ENCODE data around the gene ECE2.

The ECE2 gene

GRCh38 chr3:184296616-184297015, 20.8 kb downstream of the ECE2 start:
- no peak for TF ChIP-seq CTCF (IDR thresholded peaks at IDR 0.05)
- no peak overlapping the region for H3K4me3 ChIP-seq (ENCODE audit: low read depth in 1 of 2, low read length in 1 of 2)

GRCh38 chr3:184298759-184299487, 23.1 kb downstream of the ECE2 start, which contains the start of gene PSMD2:
Gene PSMD2, plus strand, starts transcription at chr3:184299241. Its CDS starts 26 bp downstream, at chr3:184299267.
- peak; percentile 45 for TF ChIP-seq CTCF (IDR thresholded peaks at IDR 0.05)
- Histone ChIP-seq H3K9me3 (no peaks in the 10 kb centered on the region), H3K4me3 (ENCODE audit: low read depth in 1 of 2, low read length in 1 of 2) (peak within 1 kb of the TSS; percentile 85 to 94), H3K27me3 (peaks cover 14% of the 10 kb centered on the region), H3K4me1 (ENCODE audit: control insufficient read depth in 1 of 2, insufficient read depth in 1 of 2, low read depth in 1 of 2, low read length in 1 of 2) (peaks cover 18% of the 10 kb centered on the region in 2 experiments), H3K27ac (peak within 1 kb of the TSS; percentile 84), H3K36me3 (peaks cover 35% of the 10 kb centered on the region)

More at GRCh38 chr3:184296616-184297015, 20.8 kb downstream of the ECE2 start:
- H3K4me1 ChIP-seq (ENCODE audit: control insufficient read depth in 1 of 2, insufficient read depth in 1 of 2, low read depth in 1 of 2, low read length in 1 of 2), result peaks cover 18% of the 10 kb centered on the region in 2 experiments
- no peaks in the 10 kb centered on the region for H3K9me3 ChIP-seq
- no peak overlapping the region for H3K27ac ChIP-seq
- peaks cover 12% of the 10 kb centered on the region for H3K36me3 ChIP-seq
- H3K27me3 ChIP-seq, result peaks cover 14% of the 10 kb centered on the region

GRCh38 chr3:184299488-184300377, 23.9 kb downstream of the ECE2 start:
- Histone ChIP-seq H3K27ac (peak overlapping the region; percentile 84), H3K9me3 (no peaks in the 10 kb centered on the region), H3K4me3 (ENCODE audit: low read depth in 1 of 2, low read length in 1 of 2) (peak overlapping the region; percentile 85 to 94), H3K27me3 (peaks cover 12% of the 10 kb centered on the region), H3K4me1 (ENCODE audit: control insufficient read depth in 1 of 2, insufficient read depth in 1 of 2, low read depth in 1 of 2, low read length in 1 of 2) (peaks cover 18% of the 10 kb centered on the region in 2 experiments), H3K36me3 (peaks cover 43% of the 10 kb centered on the region)
- no peak for TF ChIP-seq CTCF (IDR thresholded peaks at IDR 0.05)

GRCh38 chr3:184300378-184300720, 24.5 kb downstream of the ECE2 start:
- H3K27me3 ChIP-seq, result peaks cover 6% of the 10 kb centered on the region
- H3K36me3 ChIP-seq, result peaks cover 49% of the 10 kb centered on the region

GRCh38 chr3:184305577-184305976, 29.8 kb downstream of the ECE2 start:
- Histone ChIP-seq H3K27me3 (no peaks in the 10 kb centered on the region), H3K4me1 (ENCODE audit: control insufficient read depth in 1 of 2, insufficient read depth in 1 of 2, low read depth in 1 of 2, low read length in 1 of 2) (no peaks in the 10 kb centered on the region), H3K9me3 (no peaks in the 10 kb centered on the region), H3K4me3 (ENCODE audit: low read depth in 1 of 2, low read length in 1 of 2) (no peak overlapping the region), H3K36me3 (peaks cover 90% of the 10 kb centered on the region), H3K27ac (no peak overlapping the region)
- no peak for TF ChIP-seq CTCF (IDR thresholded peaks at IDR 0.05)

More at GRCh38 chr3:184300378-184300720, 24.5 kb downstream of the ECE2 start:
- H3K9me3 ChIP-seq, result no peaks in the 10 kb centered on the region
- H3K4me3 ChIP-seq (ENCODE audit: low read depth in 1 of 2, low read length in 1 of 2), result no peak overlapping the region
- no peak for TF ChIP-seq CTCF (IDR thresholded peaks at IDR 0.05)
- H3K4me1 ChIP-seq (ENCODE audit: control insufficient read depth in 1 of 2, insufficient read depth in 1 of 2, low read depth in 1 of 2, low read length in 1 of 2), result peaks cover 18% of the 10 kb centered on the region in 2 experiments
- H3K27ac ChIP-seq, result no peak overlapping the region

Measured in neutrophil (primary cell).